ENCODE data around the gene LDLRAD3.
A peak's percentile ranks its signal among the peaks of the same experiment; 100 is the strongest.

LDLRAD3 gene

DNA sequence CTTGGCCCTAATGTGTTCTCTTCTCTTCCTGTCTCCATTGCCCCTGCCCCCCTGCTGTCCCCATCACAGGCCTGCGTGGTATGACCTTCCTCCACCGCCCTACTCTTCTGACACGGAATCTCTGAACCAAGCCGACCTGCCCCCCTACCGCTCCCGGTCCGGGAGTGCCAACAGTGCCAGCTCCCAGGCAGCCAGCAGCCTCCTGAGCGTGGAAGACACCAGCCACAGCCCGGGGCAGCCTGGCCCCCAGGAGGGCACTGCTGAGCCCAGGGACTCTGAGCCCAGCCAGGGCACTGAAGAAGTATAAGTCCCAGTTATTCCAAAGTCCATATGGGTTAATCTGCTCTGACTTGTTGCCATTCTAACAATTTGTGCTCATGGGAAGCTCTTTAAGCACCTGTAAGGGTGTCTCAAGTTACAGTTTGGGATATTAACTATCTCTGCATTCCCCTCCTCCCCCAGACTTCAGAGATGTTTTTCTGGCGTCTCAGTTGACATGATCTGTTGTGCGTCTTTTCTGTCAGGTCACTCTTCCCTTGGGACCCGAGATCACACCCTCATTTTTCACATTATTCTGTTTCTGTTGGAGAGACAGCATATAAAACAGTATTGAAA lies 285.3 kb downstream of the LDLRAD3 start:
- no peak overlapping the region for H3K4me3 ChIP-seq (ENCODE audit: low read length)
- TF ChIP-seq, protein P1, sequence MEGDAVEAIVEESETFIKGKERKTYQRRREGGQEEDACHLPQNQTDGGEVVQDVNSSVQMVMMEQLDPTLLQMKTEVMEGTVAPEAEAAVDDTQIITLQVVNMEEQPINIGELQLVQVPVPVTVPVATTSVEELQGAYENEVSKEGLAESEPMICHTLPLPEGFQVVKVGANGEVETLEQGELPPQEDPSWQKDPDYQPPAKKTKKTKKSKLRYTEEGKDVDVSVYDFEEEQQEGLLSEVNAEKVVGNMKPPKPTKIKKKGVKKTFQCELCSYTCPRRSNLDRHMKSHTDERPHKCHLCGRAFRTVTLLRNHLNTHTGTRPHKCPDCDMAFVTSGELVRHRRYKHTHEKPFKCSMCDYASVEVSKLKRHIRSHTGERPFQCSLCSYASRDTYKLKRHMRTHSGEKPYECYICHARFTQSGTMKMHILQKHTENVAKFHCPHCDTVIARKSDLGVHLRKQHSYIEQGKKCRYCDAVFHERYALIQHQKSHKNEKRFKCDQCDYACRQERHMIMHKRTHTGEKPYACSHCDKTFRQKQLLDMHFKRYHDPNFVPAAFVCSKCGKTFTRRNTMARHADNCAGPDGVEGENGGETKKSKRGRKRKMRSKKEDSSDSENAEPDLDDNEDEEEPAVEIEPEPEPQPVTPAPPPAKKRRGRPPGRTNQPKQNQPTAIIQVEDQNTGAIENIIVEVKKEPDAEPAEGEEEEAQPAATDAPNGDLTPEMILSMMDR (IDR thresholded peaks at IDR 0.05; ENCODE audit: insufficient read depth, low read depth, low read length, missing control alignments) = no peak
- DNase-seq (ENCODE audit: low read depth) = no peak

DNA sequence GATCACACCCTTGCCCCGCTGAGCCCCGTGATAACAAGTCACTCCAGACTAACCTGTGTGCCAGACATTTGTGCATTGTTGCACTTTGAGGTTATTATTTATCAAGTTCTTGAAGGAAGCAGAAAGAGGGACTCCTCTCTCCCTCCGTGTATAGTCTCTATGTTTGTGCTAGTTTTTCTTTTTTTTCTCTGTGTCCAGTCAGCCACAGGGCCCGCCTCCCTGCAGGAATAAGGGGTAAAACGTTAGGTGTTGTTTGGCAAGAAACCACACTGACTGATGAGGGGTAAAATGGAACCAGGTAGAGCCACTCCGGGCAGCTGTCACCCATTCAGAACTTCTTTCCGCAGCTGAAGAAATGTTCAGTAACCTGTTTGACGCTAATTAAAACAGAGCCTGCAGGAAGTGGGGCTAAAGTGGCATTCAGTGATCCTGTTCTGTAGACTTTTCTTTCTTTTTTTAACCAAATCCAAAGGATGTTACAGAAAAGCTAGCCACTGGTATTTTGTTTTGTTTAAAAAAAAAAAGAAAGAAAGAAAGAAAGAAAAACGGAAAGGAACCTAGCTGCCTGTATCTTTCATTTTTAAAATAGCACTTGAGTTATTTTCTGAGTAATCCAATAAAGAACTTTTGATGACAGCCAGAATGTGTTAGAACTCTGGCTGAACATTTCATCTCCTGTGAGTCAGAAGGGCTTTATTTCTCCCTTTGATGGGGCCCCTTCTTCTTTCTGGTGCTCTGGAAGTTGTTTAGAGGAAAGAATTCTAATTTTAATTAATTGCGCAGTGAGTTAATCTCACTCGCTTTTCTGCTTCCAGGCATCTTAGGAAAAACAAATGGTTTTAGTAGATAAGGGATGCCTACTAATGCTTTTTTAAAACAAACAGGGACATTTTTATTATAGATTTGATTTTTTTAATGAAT lies 287.2 kb downstream of the LDLRAD3 start:
- no peak overlapping the region for H3K4me3 ChIP-seq (ENCODE audit: low read length)
- TF ChIP-seq, protein P1 (IDR thresholded peaks at IDR 0.05; ENCODE audit: insufficient read depth, low read depth, low read length, missing control alignments) = no peak
- DNase-seq (ENCODE audit: low read depth) = no peak

DNA sequence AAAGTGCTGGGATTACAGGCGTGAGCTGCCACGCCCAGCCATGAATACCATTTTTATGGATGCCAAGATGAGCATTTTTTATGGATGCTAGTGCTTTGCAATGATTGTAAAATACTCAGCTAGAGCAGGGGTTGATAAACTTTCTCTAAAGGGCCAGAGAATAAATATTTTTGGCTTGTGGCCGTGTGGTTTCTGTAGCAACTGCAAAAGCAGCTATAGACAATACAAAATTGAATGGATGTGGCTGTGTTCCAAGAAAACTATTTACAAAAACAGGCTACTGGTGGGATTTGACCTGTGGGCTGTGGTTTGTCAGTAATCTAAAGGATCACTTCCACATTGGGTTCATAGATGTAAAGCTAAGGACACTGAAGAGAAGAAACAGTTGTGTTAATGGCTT lies 289.3 kb downstream of the LDLRAD3 start:
- TF ChIP-seq, protein P1 (IDR thresholded peaks at IDR 0.05; ENCODE audit: insufficient read depth, low read depth, low read length, missing control alignments) = no peak
- no peak overlapping the region for H3K4me3 ChIP-seq (ENCODE audit: low read length)
- no peak for DNase-seq (ENCODE audit: low read depth)

DNA sequence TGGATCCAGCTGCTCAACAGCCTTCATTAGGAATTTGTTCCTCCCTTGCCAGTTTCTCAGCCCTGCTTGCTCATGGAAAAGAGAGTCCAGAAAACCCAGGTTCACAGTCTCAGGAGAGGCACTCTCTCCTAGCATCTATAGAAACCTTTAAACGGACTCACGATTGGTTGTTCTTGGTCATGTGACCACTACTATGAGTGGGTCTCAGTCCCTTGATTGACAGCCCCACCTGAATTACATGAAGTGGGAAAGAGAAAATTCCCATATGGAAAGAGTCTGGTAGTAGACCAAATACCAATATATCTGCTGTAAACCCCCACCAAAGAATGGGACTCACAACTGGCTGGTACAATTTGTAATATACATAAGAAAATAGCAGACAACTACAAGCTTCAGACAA lies 291.0 kb downstream of the LDLRAD3 start:
- DNase-seq (ENCODE audit: low read depth) = no peak
- TF ChIP-seq, protein P1 (IDR thresholded peaks at IDR 0.05; ENCODE audit: insufficient read depth, low read depth, low read length, missing control alignments) = no peak
- no peak overlapping the region for H3K4me3 ChIP-seq (ENCODE audit: low read length)

DNA sequence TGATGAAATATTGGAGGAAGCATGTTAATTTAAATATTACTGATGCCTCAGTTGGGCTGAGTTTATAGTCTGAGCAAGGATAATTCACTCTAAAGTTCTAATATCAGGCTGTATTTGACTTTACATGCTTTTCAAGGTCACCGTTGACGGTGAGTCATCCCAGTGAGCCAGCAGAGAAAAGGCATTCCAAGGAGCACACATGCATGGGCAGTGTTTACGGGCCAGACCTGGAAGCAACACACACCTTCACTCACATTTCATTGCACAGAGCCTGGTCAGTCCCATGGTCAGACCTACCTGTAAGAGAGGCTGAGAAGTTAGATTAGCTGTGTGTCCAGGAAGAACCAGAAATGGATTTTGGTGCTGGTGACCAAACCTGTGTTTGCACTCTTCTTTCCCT lies 291.9 kb downstream of the LDLRAD3 start:
- no peak overlapping the region for H3K4me3 ChIP-seq (ENCODE audit: low read length)
- peak; percentile 36 for DNase-seq (ENCODE audit: low read depth)
- TF ChIP-seq, protein P1 (IDR thresholded peaks at IDR 0.05; ENCODE audit: insufficient read depth, low read depth, low read length, missing control alignments) = no peak

DNA sequence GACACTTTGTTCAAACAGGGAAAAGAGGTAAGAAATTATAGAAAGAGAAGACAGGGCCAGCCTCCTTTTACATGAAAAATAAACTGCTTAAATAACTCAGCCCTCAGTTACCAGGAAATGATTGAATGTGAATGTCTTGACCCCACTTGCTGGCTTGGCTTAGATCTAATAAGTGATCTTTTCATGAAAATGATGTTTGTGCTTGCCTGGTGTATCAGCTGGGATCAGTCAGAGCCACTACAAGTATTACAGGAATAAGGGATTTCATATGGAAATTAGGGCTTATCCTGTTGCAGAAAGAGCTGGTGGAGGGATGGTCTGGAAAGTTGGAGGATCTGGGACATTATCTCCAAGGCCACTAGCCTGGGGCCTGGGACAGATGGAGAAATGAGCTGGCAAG lies 293.5 kb downstream of the LDLRAD3 start:
- H3K4me3 ChIP-seq (ENCODE audit: low read length) = no peak overlapping the region
- TF ChIP-seq, protein P1 (IDR thresholded peaks at IDR 0.05; ENCODE audit: insufficient read depth, low read depth, low read length, missing control alignments) = no peak
- DNase-seq (ENCODE audit: low read depth) = no peak
